GM21423 (cell line): Measurements from ENCODE around the gene RABIF.
"Not testable (repeated sequence)": the region's sequence is repeated elsewhere in the genome, so short reads cannot be mapped to it uniquely, and the experiment has no call there.

Source experiments
- ATAC-seq: cut with Tn5 transposase; IDR thresholded peaks from one replicate; pipeline ENCODE4 v1.9.1; 2021; ENCODE audit warnings: mild to moderate bottlenecking, moderate library complexity; ENCODE audit not compliant: unreplicated experiment

Gene RABIF

GRCh38 chr1:202888531-202889360, at the start of gene RABIF:
TSS of gene RABIF (minus strand) at chr1:202889149. CDS start at chr1:202889098, 51 bp downstream.
- ATAC-seq: peak; percentile 90

- ATAC-seq: no peak
These were observed 49.5 kb upstream of the RABIF start for GRCh38 chr1:202938287-202938925.

- ATAC-seq: not testable (repeated sequence)
These were observed 47.5 kb upstream of the RABIF start for GRCh38 chr1:202936409-202936808.

GRCh38 chr1:202935844-202936243, 46.9 kb upstream of the RABIF start:
- no peak for ATAC-seq

GRCh38 chr1:202934755-202935154, 45.8 kb upstream of the RABIF start:
- no peak for ATAC-seq

GRCh38 chr1:202932476-202932875, 43.5 kb upstream of the RABIF start:
- no peak for ATAC-seq

GRCh38 chr1:202926581-202927491, 37.9 kb upstream of the RABIF start, which contains the start of gene KLHL12:
TSS of gene KLHL12 (minus strand) at chr1:202927234. CDS start at chr1:202925162, 2,072 bp downstream.
- ATAC-seq: peak; percentile 93

- ATAC-seq: no peak
These were observed 34.6 kb upstream of the RABIF start for GRCh38 chr1:202923533-202923932.

- ATAC-seq: no peak
These were observed 30.7 kb upstream of the RABIF start for GRCh38 chr1:202919615-202920014.

- ATAC-seq: no peak
These were observed 26.2 kb upstream of the RABIF start for GRCh38 chr1:202915146-202915545.

GRCh38 chr1:202912476-202912875, 23.5 kb upstream of the RABIF start:
- not testable (repeated sequence) for ATAC-seq

- no peak for ATAC-seq
These were observed 20.5 kb upstream of the RABIF start for GRCh38 chr1:202909494-202909893.

GRCh38 chr1:202908998-202909397, 20.0 kb upstream of the RABIF start:
- ATAC-seq: no peak

- ATAC-seq: no peak
These were observed 16.4 kb upstream of the RABIF start for GRCh38 chr1:202905331-202905730.

GRCh38 chr1:202903808-202904207, 14.9 kb upstream of the RABIF start:
- not testable (repeated sequence) for ATAC-seq

GRCh38 chr1:202901555-202901954, 12.6 kb upstream of the RABIF start:
- no peak for ATAC-seq

GRCh38 chr1:202892501-202892900, 3.6 kb upstream of the RABIF start:
- no peak for ATAC-seq

- ATAC-seq: no peak
These were observed 1.4 kb upstream of the RABIF start for GRCh38 chr1:202890392-202890791.

- no peak for ATAC-seq
These were observed 773 bp downstream of the RABIF start for GRCh38 chr1:202888221-202888530.

- ATAC-seq: no peak
These were observed 7.9 kb downstream of the RABIF start for GRCh38 chr1:202880961-202881460.

GRCh38 chr1:202880062-202880461, 8.9 kb downstream of the RABIF start:
- no peak for ATAC-seq
